Transverse colon (tissue), 3 donors: Measurements from ENCODE around the gene CGB5.
"Not testable (repeated sequence)": the region's sequence is repeated elsewhere in the genome, so short reads cannot be mapped to it uniquely, and the experiment has no call there.

Source experiments
- CTCF ChIP-seq, 5 experiments: fragments of 200-600 bp in 3 of 5; fragments of 450-650 bp in 2 of 5; sonication (generic) in 3 of 5; IDR thresholded peaks; 1 replicate in 2 of 5; 2 replicates in 3 of 5; pipeline ENCODE4 v1.5.1; 2016 to 2017; ENCODE audit warnings: antibody characterized with exemption in 5 of 5, inconsistent platforms in 3 of 5, mild to moderate bottlenecking in 2 of 5, moderate library complexity in 1 of 5
- EP300 ChIP-seq: sonication (generic); formaldehyde crosslinking; IDR thresholded peaks from one replicate; pipeline ENCODE4 v1.6.1; 2017; ENCODE audit warnings: antibody characterized with exemption, low read depth
- POLR2A ChIP-seq: fragments of 450-650 bp; IDR thresholded peaks from one replicate; pipeline ENCODE4 v1.6.1; 2016; ENCODE audit warnings: antibody characterized with exemption, mild to moderate bottlenecking, moderate library complexity

GRCh38 chr19:49031642-49032301 lies 11.9 kb upstream of the CGB5 start, which contains the start of gene CGB2:
- TF ChIP-seq CTCF (IDR thresholded peaks at IDR 0.05): peak in 1 of 5 experiments; percentile 26
- TF ChIP-seq EP300, POLR2A: not testable (repeated sequence)
